NCI-H748 (cell line): ENCODE measurements around the gene ZSCAN23.
"Not testable (repeated sequence)": the region's sequence is repeated elsewhere in the genome, so short reads cannot be mapped to it uniquely, and the experiment has no call there.

ENCODE experiments used
- DNase-seq: peaks from one replicate; lab custom pipeline; 2025; ENCODE audit not compliant: unreplicated experiment; lab: John Stamatoyannopoulos, UW

ZSCAN23 gene

DNA sequence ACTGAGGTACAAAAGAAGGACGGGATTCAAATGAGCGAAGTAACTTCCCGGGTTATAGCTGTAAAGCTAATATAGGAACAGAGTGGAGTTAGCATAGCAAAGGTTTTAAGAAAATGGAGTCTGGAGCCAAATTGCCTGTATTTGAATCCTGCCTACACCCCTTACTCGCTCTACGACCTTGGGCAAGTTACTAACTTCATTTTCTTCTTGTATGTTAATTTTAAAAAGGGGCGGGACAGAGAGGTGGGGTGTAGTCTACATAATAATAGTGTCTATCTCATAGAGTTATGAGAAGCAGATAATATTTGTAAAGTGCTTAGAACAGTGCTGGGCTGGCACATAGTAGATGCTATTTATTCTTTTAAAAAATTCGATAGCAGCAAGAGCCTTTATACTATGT, 705 bp downstream of the ZSCAN23 start:
- DNase-seq: peak; percentile 23

DNA sequence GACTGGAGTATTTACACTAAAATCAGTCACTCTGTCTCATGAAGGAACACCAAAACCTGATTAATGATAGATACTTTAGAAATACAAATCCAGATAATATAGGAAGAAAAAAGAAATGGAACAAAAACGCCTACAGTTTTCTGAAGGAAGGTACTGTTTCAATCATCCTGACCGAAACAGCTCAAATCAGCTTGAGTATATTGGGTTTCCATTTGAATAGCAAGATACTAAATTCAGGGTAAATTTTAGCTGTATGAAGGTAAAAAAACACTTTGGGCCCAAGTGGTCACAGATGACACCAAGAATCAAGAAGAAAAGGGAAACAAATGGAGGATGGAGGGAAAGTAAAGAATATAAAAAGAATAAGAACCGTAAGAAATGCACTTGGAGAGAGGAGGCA, 6.9 kb downstream of the ZSCAN23 start:
- DNase-seq: no peak

DNA sequence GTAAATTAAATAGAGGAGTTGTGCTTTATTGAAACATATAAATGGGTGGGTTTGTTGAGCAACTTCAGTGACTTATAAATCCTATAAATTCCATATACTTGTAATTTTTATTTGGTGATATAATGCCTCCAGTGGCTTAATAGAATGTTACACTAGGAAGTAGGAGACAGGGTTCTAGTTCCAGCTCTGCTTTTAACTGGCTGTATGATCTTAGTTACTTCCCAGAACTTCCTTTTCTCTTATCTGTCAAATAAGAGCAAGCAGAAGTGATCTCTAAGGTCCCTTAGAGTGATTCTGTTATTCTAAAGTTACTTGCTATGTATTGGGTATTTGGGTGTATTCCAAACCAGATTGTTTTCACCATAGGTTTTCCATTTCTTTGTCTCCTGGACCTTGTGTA, 10.2 kb downstream of the ZSCAN23 start:
- no peak for DNase-seq

DNA sequence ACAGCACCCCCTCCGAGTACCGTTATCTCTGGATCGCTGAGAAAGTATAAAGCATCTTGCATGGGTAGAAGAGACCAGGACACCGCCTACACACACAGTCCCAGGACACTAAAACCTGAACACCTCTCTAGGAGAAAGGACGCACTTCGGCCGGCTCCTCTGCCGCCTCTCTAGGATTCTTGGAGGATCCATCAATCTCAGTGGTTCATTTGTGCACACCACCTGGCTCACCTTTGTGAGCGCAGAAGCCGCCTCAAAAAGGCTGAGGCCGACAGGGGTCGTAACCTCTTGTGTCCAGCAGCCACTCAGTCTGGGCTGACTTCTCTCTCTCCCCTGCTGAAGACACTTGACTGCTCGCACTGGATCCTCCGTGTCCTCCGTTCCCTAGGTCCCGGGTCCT, 13.5 kb downstream of the ZSCAN23 start:
- DNase-seq: no peak

DNA sequence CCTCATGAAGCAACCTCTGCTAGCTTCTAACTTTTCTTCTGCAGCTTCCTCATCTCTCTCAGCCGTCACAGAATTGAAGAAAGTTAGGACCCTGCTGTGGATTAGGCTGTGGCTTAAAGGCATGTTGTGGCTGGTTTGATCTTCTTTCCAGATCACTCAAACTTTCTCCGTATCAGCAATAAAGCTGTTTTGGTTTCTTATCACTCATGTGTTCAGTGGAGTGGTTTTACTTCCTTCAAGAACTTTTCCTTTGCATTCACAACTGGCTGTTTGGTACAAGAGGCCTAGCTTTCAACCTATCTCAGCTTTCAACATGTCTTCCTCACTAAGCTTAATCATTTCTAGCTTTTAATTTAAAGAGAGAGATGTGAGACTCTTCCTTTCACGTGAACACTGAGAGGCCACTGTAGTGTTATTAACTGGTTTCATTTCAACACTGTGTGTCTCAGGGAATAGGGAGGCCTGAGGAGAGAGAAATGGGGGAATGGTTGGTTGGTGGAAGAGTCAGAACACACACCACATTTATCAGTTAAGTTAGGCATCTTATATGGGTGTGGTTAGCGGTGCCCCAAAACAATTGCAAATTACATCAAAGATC, 17.2 kb downstream of the ZSCAN23 start:
- DNase-seq: no peak

DNA sequence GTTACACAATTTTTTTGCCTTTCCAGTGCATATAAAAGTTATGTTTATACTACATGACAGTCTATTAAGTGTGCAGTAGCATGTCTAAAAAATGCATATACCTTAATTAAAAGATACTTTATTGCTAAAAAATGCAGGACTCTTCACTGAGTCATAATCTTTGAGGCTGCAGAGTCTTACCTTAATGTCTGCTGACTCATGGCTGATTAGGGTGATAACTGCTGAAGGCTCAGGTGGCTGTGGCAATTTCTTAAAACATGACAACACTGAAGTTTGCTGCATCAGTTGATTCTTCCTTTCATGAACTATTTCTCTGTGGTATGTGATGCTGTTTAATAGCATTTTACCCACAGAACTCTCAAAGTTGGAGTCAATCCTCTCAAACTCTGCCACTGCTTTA, 19.1 kb downstream of the ZSCAN23 start:
- no peak for DNase-seq

DNA sequence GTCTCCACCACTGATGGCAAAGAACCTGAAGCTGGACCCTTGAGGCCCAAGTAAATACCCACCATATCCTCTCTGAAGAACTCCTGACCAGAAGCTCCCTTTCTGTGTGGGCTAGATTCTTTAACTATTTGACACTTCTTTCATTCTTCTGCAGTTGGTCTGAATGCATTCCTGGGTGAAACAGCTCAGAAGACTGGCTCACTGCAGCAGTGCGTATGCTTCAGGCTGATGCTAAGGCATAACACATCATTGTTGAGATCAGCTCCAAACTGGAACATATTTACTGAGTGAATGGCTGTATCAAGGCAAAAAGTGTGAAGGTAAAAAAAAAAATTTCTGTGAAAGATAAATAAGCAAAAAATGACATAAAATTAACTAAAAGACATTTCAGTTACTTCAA, 19.7 kb downstream of the ZSCAN23 start:
- no peak for DNase-seq

DNA sequence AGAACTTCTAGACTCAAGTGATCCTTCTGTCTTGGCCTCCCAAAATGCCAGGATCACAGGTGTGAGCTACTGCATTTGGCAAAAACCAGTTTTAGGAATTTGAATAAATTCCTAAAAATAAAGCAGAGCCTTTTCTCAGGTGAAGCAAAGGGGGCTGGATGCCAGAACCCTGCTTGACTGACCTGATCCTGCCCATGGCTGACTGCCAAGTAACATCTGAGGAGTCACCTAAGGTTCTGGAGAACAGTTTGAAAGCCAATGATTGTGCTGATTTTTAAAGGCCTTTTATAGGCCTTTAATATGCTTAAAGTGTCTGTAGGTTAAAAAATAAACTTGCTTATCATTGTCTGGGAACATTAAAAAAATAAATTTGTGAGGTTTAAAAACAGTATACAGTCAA, 29.6 kb downstream of the ZSCAN23 start:
- no peak for DNase-seq

DNA sequence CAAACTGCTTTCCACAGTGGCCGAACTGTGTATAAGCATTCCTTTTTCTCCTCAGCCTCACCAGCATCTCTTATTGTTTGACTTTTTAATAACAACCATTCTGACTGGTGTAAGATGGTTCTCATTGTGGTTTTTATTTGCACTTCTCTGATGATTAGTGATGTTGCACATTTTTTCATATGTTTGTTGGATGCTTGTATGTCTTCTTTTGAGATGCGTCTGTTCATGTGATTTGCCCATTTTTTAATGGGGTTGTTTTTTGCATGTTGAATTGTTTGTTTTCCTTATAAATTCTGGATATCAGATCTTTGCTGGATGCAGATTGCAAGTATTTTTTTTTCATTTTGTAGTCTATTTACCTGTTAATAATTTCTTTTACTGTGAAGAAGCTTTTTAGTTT, 32.5 kb downstream of the ZSCAN23 start:
- no peak for DNase-seq

DNA sequence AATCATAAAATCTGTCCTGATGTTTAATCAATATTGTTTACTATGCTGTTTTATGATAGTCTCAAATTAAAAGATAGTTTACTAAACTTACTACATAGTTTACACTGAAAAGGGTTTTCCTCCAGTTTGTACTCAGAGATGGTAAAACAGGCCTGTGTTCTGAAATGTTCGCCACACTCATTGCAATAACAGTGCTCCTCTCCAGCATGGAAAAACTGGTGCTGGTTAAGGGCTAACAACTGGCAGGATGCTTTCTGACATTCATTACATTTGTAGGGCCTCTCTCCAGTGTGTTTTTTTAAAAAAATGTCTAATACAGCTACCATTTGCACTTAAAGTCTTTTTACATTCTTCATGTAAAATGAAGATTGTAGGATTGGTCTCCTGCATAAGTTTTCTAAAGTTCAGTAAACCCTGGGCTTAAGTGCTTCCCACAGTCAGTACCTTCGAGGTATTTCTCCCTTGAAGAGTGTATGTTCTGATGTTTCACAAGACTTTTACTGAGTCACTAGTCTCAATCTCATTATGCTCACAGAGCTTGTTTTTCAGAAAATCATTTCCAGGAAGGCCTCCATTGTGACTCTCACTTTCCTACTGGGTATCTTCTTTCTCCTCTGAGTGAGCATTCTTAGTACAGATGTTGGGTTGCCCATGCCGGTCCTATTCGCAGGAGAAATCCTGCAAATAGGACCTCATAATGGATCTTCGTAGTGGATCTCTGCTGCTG, 35.1 kb downstream of the ZSCAN23 start:
- no peak for DNase-seq

DNA sequence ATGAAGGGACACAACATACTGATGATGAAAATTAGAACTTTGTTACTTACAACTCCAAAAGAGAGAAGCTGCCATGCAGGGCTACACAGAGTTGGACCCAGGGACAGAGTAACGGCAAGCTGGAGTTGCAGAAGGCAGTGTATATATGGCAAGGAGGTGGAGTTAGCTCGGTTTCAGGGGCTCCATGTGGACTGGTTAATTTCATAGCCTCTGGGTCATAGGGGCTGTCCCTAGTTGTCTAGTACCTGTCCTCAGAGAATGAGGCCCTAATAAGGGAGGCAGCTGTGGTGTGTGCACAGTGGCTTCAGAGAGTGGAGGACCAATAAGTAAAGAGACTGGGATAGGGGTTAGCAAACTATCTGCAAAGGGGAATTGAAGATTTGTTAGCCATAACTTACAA, 35.9 kb downstream of the ZSCAN23 start:
- DNase-seq: no peak

DNA sequence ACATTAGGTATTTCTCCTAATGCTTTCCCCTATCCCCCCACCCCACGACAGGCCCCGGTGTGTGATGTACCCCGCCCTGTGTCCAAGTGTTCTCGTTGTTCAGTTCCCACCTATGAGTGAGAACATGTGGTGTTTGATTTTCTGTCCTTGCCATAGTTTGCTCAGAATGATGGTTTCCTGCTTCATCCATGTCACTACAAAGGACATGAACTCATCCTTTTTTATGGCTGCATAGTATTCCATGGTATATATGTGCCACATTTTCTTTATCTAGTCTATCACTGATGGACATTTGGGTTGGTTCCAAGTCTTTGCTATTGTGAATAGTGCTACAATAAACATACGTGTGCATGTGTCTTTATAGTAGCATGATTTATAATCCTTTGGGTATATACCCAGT, 39.4 kb downstream of the ZSCAN23 start:
- not testable (repeated sequence) for DNase-seq

DNA sequence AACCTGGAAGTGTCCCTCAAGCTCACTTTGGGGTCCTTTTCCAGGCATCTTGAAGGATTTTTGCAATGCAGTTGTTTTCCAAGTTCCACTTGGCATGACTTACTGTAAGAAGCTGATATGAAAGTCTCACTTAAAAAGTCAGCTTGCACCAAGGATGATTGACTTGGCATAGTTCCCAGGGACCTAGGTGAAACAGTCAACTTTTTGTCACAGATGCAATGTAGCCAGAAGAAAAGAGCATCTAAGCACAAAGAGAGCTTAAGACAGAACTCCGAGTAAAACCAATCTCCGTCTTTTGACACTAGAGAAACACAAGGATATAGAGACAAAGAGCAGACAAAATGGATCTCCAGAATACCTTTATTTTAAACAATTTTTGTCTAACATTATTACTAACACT, 41.1 kb downstream of the ZSCAN23 start:
- DNase-seq: no peak

DNA sequence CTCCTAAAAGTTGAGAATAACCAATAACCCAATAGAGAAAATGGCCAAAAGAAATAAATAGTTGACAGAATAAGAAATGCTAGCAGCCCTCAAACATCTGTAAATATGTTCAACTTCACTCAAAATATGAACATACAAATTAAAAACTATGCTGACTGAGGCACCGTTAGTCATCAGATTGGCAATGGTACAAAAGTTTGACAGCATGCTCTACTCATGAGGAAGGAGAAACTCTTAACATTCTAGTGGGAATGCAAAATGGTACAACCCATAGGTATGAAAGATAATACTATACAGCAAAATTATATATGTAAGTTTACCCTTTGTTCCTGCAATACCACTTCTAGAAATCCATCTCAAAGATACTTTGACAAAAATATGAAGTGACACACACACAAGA, 42.1 kb downstream of the ZSCAN23 start:
- DNase-seq: no peak

DNA sequence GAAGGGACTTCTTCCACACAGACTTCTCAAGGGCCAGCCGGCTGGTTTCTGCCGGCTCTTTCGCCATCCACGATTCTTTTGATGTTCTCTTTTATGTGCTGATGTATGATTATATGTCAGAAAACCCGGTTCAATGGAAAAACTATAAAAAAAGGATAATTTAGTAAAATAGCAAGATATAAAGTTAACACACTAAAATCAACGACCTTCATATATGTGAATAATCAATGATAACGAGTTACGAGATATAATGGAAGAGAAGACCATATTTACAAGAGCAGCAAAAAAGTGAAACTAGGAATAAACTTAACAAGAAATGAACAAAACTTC, 43.2 kb downstream of the ZSCAN23 start:
- no peak for DNase-seq

DNA sequence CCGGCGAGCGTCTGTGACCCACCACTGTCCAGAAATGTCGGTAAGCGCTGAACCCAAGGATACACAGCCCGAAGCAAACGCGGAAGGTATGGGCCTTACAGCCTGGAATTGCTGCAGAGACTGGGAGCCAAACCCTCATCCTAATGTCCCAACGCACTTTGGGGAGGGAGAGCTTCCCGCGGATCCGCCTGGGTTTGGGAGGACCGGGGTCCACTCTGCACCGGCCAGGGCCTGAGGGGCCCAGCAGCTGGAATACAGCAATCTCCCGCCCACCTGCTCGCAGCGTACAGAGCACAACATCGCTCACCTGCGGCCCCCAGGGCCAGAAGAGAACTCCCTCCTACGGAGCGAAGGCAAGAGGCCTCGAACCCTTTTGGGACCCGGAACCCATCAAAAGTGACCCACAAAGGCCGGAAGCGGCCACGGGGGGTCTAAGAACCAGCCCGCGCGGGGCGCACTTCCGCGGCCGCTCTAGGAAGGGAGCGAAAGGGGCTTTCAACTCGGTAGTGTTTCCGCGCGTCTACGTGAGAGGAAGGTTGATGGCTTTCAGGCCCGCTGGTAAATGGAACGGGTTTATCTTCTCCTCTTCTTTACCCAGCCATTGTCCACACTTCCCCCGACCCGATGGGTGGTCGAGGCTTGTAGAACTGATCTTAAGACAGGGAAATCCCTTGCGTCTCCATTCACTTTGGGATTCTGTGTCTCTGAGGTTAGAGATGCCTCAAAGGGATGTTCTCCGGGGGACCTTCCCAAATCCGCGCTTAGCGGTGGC, 43.8 kb downstream of the ZSCAN23 start, which contains the start of gene ZSCAN12:
ZSCAN12 (minus strand) TSS at position 398 of the 772 bp plus-strand sequence. CDS start 1,342 bp downstream, outside the sequence.
- DNase-seq: peak; percentile 97

DNA sequence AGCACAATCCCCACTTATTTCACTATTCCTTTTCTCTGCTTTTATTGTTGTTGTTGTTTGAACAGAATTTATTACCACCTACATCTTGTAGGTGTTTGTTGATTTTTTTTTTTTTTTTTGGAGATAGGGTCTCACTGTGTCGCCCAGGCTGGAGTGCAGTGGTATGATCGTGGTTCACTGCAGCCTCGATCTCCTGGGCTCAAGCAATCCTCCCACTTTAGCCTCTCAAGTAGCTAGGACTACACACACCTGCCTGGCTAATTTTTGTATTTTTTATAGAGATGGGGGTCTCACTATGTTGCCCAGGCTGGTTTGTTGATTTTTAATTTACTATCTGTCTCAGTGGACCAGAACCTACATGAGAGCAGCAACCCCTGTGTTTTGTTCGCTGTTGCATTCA, 47.4 kb downstream of the ZSCAN23 start:
- no peak for DNase-seq

DNA sequence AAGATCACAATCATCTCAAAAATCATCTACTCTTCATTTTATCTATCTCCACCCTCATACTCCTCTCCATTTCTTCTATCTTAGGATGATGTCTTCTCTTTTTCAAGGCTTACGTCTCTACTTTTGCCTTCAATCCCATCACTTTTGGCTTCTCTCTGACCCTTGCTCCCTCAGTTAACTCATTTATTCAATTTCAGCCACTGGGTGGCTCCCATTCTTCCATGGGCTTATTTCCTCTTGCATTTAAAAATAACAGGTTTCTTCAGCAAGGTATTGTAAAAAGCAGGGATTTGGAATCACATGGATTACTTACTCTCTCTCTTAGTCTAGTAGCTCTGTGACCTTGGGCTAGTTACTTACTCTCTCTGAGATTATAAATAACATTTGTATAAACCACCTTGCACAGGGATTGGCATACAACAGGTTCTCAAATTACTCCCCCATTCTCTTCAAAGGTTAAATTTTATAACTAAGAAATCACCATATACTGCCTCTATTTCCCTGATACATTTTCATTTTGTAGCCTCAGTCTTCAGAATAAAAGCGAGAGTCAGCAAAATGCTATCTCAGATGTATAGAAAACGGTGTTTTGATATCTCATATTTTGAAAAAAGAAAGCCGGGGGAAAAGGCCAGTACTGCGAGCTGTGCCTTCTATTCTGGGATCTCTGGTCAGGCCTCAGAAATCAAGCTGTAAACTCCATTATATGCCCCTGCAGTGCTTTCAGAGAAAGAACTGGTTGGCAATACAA, 49.2 kb downstream of the ZSCAN23 start:
- peak; percentile 28 for DNase-seq

DNA sequence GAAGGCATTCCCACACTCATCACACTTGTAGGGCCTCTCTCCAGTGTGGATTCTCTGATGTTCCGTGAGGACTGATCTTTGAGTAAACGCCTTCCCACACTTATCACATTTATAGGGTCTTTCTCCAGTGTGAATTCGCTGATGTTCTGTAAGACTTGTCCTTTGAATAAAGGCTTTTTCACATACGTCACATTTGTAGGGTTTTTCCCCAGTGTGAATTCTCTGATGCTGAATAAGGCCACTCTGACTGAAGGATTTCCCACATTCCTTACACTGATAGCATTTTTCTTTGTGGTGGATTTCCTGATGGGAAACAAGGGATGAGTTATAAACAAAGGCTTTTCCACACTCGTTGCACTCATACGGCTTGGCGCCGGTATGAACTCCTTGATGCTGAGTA, 52.6 kb downstream of the ZSCAN23 start:
- no peak for DNase-seq

DNA sequence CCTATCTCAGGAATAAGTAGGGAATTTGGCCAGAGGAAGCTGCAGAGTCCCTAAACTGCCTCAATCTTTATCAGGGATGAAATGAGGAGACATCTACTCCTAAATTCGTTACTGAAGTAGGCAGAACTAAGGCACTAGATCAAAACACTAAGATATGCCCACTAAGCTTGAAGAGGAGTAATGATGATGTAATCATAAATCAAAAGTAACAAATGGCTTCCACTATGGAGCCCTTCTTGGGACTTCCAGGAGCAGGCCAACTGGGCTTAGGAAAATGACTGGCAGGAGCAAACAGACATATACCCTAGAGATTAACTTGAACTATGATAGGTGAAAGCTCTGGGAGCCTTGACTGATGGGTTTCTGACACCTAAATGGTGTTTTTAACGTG, 59.2 kb downstream of the ZSCAN23 start:
- no peak for DNase-seq
